Measurements from ENCODE around the gene PXMP4. TPM values are rescaled to one million over a fixed set of nuclear protein-coding genes. Genes with fewer than 3 reads are reported as not detected.

The PXMP4 gene
- total and polyA plus RNA-seq, 8 donors = 11.6 to 47.5 (median 15.1) TPM

DNA sequence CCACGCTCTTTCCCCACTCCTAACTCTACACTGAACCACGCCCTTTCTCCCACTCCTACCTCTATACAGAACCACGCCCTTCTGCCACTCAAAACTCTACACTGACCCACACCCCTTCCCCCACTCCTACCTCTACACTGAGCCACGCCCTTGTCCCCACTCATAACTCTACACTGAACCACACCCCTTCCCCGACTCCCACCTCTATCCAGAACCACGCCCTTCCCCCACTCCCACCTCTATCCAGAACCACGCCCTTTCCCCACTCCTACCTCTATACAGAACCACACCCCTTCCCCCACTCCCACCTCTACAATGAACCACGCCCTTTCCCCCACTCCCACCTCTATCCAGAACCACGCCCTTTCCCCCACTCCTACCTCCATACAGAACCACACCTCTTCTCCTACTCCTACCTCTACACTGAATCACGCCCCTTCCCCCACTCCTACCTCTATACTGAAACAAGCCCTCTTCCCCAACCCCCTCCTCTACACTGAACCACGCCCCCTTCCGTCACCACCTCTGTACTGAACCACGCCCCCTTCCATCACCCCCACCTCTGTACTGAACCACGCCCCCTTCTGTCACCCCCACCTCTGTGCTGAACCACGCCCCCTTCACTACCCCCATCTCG lies 10.1 kb downstream of the PXMP4 start:
- Histone ChIP-seq H3K9me3 (no peaks in the 10 kb centered on the region), H3K27ac (no peak overlapping the region), H3K4me1 (no peaks in the 10 kb centered on the region), H3K4me3 (no peak overlapping the region), H3K27me3 (no peaks in the 10 kb centered on the region), H3K36me3 (peaks cover 0 to 68% of the 10 kb centered on the region in 2 donors)
- TF ChIP-seq, protein P1, sequence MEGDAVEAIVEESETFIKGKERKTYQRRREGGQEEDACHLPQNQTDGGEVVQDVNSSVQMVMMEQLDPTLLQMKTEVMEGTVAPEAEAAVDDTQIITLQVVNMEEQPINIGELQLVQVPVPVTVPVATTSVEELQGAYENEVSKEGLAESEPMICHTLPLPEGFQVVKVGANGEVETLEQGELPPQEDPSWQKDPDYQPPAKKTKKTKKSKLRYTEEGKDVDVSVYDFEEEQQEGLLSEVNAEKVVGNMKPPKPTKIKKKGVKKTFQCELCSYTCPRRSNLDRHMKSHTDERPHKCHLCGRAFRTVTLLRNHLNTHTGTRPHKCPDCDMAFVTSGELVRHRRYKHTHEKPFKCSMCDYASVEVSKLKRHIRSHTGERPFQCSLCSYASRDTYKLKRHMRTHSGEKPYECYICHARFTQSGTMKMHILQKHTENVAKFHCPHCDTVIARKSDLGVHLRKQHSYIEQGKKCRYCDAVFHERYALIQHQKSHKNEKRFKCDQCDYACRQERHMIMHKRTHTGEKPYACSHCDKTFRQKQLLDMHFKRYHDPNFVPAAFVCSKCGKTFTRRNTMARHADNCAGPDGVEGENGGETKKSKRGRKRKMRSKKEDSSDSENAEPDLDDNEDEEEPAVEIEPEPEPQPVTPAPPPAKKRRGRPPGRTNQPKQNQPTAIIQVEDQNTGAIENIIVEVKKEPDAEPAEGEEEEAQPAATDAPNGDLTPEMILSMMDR (IDR thresholded peaks at IDR 0.05) = no peak
- DNase-seq (peak in 1 of 4 donors; percentile 66), ATAC-seq (peak; percentile 90)
- intact Hi-C loops (cut with DNase I) = no loop called here

DNA sequence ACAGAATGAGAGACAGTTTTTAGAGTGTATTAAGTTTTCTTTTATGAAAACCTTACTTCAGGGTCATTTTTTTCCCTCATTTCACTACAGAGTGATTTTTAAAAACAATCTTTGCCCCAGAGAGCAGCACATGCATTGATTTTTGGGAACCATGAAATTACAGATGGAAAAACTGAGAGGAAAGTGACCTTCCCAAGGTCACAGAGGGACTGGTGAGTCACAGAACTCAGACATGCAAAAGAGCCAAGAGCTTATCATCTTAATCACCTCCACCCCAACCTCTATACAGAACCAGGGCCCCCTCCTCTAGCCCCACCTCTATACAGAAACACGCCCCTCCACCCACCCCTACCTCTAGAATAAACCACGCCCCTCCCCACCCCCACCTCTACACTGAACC lies 10.7 kb downstream of the PXMP4 start:
- Histone ChIP-seq H3K36me3 (peaks cover 0 to 67% of the 10 kb centered on the region in 2 donors), H3K27ac (peak overlapping the region in 1 of 2 donors; percentile 15), H3K4me1 (no peaks in the 10 kb centered on the region), H3K4me3 (no peak overlapping the region), H3K27me3 (no peaks in the 10 kb centered on the region), H3K9me3 (no peaks in the 10 kb centered on the region)
- TF ChIP-seq, protein P1 (IDR thresholded peaks at IDR 0.05) = no peak
- intact Hi-C loops (cut with DNase I) = no loop called here
- DNase-seq = no peak
- ATAC-seq = peak; percentile 72

DNA sequence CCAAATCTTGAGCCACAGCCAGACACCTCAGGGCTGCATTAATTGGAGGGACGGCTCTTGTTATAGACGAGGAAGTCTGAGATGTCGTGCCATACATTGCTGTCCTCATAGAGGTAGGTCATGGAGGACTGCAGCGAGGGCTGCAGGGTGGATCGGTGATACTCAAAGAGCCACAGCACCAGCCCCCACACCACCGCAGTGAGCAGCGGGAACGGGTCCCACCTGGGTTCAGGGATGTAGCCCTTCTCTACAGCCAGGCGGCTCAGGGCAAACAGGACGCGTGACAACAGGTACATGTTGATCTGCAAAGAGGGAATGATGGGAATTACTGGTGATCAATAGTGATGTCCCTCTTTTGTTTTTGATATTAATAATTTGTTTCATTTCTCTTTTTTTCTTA lies 12.4 kb downstream of the PXMP4 start:
- H3K9me3 ChIP-seq = no peaks in the 10 kb centered on the region
- no peak for DNase-seq
- TF ChIP-seq, protein P1 (IDR thresholded peaks at IDR 0.05) = no peak
- no peak overlapping the region for H3K27ac ChIP-seq
- intact Hi-C loops (cut with DNase I) = no loop called here
- ATAC-seq = no peak
- no peaks in the 10 kb centered on the region for H3K4me1 ChIP-seq
- no peaks in the 10 kb centered on the region for H3K27me3 ChIP-seq
- H3K36me3 ChIP-seq = peaks cover 0 to 50% of the 10 kb centered on the region in 2 donors
- no peak overlapping the region for H3K4me3 ChIP-seq

DNA sequence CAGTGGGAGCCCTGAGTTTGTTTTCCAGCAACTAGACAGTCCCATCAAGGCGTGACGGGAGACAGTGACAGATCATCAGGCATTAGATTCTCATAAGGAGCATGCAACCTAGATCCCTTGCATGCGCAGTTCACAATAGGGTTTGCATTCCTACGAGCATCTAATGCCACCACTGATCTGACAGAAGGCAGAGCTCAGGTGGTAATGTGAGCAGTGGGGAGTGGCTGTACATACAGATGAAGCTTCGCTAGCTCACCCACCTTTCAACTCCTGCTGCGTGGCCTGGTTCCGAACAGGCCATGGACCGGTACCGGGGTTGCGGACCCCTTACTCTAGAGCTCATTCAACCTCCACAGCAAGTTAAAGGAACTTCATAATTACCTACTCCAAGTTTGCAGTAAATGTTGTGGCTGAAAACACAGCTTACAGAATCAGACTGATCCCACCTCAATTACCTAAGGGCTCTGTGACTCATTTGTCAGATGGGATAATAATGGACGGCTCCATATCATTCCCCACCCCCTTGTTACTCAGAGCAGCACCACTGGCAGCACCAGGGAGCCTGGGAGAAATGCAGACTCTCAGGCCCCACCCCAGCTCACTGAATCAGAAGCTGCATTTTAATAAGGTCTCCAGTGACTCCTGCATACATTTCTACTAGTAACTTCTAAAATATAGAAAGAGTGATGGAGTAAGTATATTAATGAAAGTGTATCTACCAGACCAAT lies 15.7 kb downstream of the PXMP4 start:
- intact Hi-C loops (cut with DNase I) = no loop called here
- TF ChIP-seq, protein P1 (IDR thresholded peaks at IDR 0.05) = no peak
- Histone ChIP-seq H3K9me3 (peaks cover 0 to 3% of the 10 kb centered on the region in 2 donors), H3K4me3 (no peak overlapping the region), H3K36me3 (peaks cover 0 to 27% of the 10 kb centered on the region in 2 donors), H3K27ac (no peak overlapping the region), H3K27me3 (no peaks in the 10 kb centered on the region), H3K4me1 (no peaks in the 10 kb centered on the region)
- ATAC-seq = no peak
- DNase-seq = no peak

DNA sequence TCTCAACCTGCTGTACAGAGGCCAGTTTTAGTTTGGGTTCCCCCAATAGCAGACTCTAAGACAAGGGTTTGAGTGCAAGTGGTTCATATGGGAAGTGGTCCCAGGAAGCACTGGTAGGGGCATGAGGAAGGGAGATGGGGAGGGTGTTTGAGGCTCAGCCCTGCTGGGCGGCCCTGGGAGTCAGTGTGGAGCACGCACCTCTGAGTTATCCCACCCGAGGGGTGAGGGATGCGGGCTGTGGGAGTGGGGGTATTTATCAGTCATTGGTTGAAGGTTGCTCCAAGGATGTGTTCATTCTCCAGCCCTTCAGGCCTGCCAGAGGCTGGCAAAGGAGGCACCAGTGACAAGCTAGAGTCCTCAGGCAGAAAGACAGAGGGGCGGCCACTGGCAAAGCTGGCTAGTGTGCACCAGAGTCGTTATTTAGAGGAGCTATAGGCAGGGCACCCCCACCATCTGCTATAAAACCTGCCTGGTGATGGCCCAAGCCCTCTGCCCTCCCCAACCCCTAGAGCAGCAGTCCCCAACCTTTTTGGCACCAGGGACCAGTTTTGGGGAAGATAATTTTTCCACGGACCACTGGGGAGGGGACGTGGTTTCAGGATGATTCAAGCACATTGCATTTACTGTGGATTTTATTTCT lies 16.5 kb downstream of the PXMP4 start:
- ATAC-seq = no peak
- H3K36me3 ChIP-seq = peaks cover 0 to 27% of the 10 kb centered on the region in 2 donors
- intact Hi-C loops (cut with DNase I) = no loop called here
- H3K4me1 ChIP-seq = no peaks in the 10 kb centered on the region
- TF ChIP-seq, protein P1 (IDR thresholded peaks at IDR 0.05) = no peak
- H3K27ac ChIP-seq = no peak overlapping the region
- H3K27me3 ChIP-seq = no peaks in the 10 kb centered on the region
- DNase-seq = peak in 1 of 4 donors; percentile 23
- no peak overlapping the region for H3K4me3 ChIP-seq
- peaks cover 0 to 3% of the 10 kb centered on the region in 2 donors for H3K9me3 ChIP-seq

Measured in left lung (tissue), 10 donors.